Keratinocyte (primary cell): Measurements from ENCODE around the gene NOSIP.

Source experiments
- EZH2 ChIP-seq: IDR thresholded peaks from one replicate; pipeline ENCODE4 v1.6.1; 2012; ENCODE audit warnings: inconsistent platforms, mild to moderate bottlenecking, low read length, moderate library complexity
- TF ChIP-seq, protein P1 (sequence below), 3 experiments: IDR thresholded peaks in 1 of 3; conservative IDR thresholded peaks in 1 of 3; optimal IDR thresholded peaks in 1 of 3; 2 replicates in 2 of 3; 3 replicates in 1 of 3; pipeline versions ENCODE3 to v1.5.1; 2011; ENCODE audit warnings: low read length in 3 of 3, mild to moderate bottlenecking in 3 of 3, moderate library complexity in 2 of 3, control low read depth in 1 of 3, inconsistent platforms in 1 of 3; ENCODE audit not compliant: insufficient read depth in 2 of 3; ENCODE audit errors: extremely low read depth in 1 of 3

DNA sequence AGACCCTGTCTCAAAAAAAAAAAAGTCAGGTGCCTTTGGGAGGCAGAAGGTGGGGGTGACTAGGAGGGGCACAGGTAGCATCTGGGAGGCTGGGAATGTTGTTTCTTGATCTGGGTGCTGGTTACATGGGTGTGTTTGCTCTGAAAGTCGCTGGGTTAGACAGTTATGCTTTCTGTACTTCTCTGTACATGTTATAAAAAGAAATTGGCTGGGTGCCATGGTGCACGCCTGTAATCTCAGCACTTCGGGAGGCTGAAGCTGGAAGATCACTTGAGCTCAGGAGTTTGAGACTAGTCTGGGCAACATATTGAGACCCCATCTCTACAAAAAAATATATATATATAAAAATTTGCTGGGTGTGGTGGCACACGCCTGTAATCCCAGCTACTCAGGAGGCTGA is 15.1 kb downstream of the NOSIP start:
- TF ChIP-seq EZH2, result no peak
- TF ChIP-seq, protein P1, sequence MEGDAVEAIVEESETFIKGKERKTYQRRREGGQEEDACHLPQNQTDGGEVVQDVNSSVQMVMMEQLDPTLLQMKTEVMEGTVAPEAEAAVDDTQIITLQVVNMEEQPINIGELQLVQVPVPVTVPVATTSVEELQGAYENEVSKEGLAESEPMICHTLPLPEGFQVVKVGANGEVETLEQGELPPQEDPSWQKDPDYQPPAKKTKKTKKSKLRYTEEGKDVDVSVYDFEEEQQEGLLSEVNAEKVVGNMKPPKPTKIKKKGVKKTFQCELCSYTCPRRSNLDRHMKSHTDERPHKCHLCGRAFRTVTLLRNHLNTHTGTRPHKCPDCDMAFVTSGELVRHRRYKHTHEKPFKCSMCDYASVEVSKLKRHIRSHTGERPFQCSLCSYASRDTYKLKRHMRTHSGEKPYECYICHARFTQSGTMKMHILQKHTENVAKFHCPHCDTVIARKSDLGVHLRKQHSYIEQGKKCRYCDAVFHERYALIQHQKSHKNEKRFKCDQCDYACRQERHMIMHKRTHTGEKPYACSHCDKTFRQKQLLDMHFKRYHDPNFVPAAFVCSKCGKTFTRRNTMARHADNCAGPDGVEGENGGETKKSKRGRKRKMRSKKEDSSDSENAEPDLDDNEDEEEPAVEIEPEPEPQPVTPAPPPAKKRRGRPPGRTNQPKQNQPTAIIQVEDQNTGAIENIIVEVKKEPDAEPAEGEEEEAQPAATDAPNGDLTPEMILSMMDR (optimal IDR thresholded peaks at IDR 0.05 in 1 of 3, IDR thresholded peaks at IDR 0.05 in 1 of 3, conservative IDR thresholded peaks at IDR 0.05 in 1 of 3; ENCODE audit: extremely low read depth in 1 of 3, insufficient read depth in 2 of 3, low read length in 3 of 3), result no peak
